Neural cell (in vitro differentiated cells): ENCODE measurements around the gene PRR14. TPM values are rescaled to one million over a fixed set of nuclear protein-coding genes. Genes with fewer than 3 reads are reported as not detected.

ENCODE experiments used
- H2AFZ ChIP-seq: fragments of 200-600, 300-800 bp; sonication (generic), shearing (Covaris generic); 2 replicates; pipeline ENCODE4 v1.6.0; 2014; ENCODE audit warnings: low read depth, mild to moderate bottlenecking, antibody characterized with exemption, low read length, moderate library complexity
- H3F3A ChIP-seq: fragments of 200-600 bp; shearing (Covaris generic); 2 replicates; pipeline ENCODE4 v1.6.1; 2016; ENCODE audit warnings: mild to moderate bottlenecking, moderate library complexity, mixed read lengths, antibody characterized with exemption, low read length; ENCODE audit not compliant: insufficient read depth, poor library complexity, severe bottlenecking
- H3K27ac ChIP-seq: fragments of 200-600, 300-800 bp; sonication (generic), shearing (Covaris generic); 2 replicates; pipeline ENCODE4 v1.5.1; 2014; ENCODE audit warnings: mild to moderate bottlenecking, low read length, moderate library complexity
- H3K27me3 ChIP-seq: fragments of 300-800, 200-600 bp; sonication (generic), shearing (Covaris generic); 2 replicates; pipeline ENCODE4 v1.6.0; 2014; ENCODE audit warnings: mild to moderate bottlenecking, low read depth, low read length, moderate library complexity; ENCODE audit not compliant: insufficient read depth
- H3K36me3 ChIP-seq: fragments of 300-800, 200-600 bp; sonication (generic), shearing (Covaris generic); 2 replicates; pipeline ENCODE4 v1.5.1; 2014; ENCODE audit warnings: mild to moderate bottlenecking, antibody characterized with exemption, low read length, moderate library complexity; ENCODE audit not compliant: insufficient read depth
- H3K4me2 ChIP-seq: fragments of 300-800, 200-600 bp; sonication (generic), shearing (Covaris generic); 2 replicates; pipeline ENCODE4 v1.6.0; 2014; ENCODE audit warnings: mild to moderate bottlenecking, low read length
- H3K4me3 ChIP-seq: fragments of 300-800, 200-600 bp; sonication (generic), shearing (Covaris generic); 2 replicates; pipeline ENCODE4 v1.5.1; 2014; ENCODE audit warnings: mild to moderate bottlenecking, low read length, moderate library complexity
- H3K79me2 ChIP-seq: fragments of 200-600 bp; shearing (Covaris generic); replicated peaks from 2 replicates; pipeline ENCODE4 v1.6.0; 2014; ENCODE audit warnings: mild to moderate bottlenecking, low read length, moderate library complexity; ENCODE audit not compliant: insufficient read depth
- H3K9ac ChIP-seq: fragments of 300-800, 200-600 bp; sonication (generic), shearing (Covaris generic); 2 replicates; pipeline ENCODE4 v1.6.1; 2016; ENCODE audit warnings: mild to moderate bottlenecking, low read length, mixed read lengths
- H3K9me2 ChIP-seq: fragments of 200-600 bp; shearing (Covaris generic); 2 replicates; pipeline ENCODE4 v1.6.1; 2016; ENCODE audit warnings: mild to moderate bottlenecking, low read length, mixed read lengths; ENCODE audit not compliant: insufficient read depth
- H3K9me3 ChIP-seq: fragments of 200-600, 300-800 bp; sonication (generic), shearing (Covaris generic); 2 replicates; pipeline ENCODE4 v1.6.1; 2016; ENCODE audit warnings: mild to moderate bottlenecking, mixed run types, low read length, moderate library complexity, mixed read lengths
- H4K20me1 ChIP-seq: fragments of 200-600 bp; shearing (Covaris generic); 2 replicates; pipeline ENCODE4 v1.6.1; 2016; ENCODE audit warnings: mild to moderate bottlenecking, mixed run types; ENCODE audit not compliant: insufficient read depth
- CTCF ChIP-seq: fragments of 450-650 bp; IDR thresholded peaks from 2 replicates; pipeline ENCODE4 v1.5.1; 2014; ENCODE audit warnings: antibody characterized with exemption, mild to moderate bottlenecking, moderate library complexity; ENCODE audit not compliant: poor library complexity, severe bottlenecking
- EP300 ChIP-seq: fragments of 450-650 bp; conservative IDR thresholded peaks from 2 replicates; pipeline ENCODE4 v1.6.1; 2014; ENCODE audit warnings: antibody characterized with exemption, mild to moderate bottlenecking, moderate library complexity; ENCODE audit not compliant: poor library complexity, severe bottlenecking
- EZH2 ChIP-seq: fragments of 200-600, 300-800 bp; shearing (Covaris generic), sonication (generic); IDR thresholded peaks from 2 replicates; pipeline ENCODE4 v1.6.1; 2014; ENCODE audit warnings: antibody characterized with exemption, low read length, borderline replicate concordance, mild to moderate bottlenecking; ENCODE audit not compliant: insufficient read depth, poor library complexity, severe bottlenecking
- MXI1 ChIP-seq: fragments of 450-650 bp; conservative IDR thresholded peaks from 2 replicates; pipeline ENCODE4 v1.6.1; 2014; ENCODE audit warnings: antibody characterized with exemption, mild to moderate bottlenecking; ENCODE audit not compliant: poor library complexity, severe bottlenecking
- POLR2AphosphoS5 ChIP-seq: IDR thresholded peaks from 2 replicates; pipeline ENCODE4 v1.6.1; 2012
- RAD21 ChIP-seq: fragments of 450-650 bp; conservative IDR thresholded peaks from 2 replicates; pipeline ENCODE4 v1.6.1; 2014; ENCODE audit warnings: antibody characterized with exemption, mild to moderate bottlenecking, moderate library complexity
- REST ChIP-seq: IDR thresholded peaks from 2 replicates; pipeline ENCODE4 v1.6.1; 2012; ENCODE audit warnings: borderline replicate concordance
- SMC3 ChIP-seq: fragments of 450-650 bp; conservative IDR thresholded peaks from 2 replicates; pipeline ENCODE4 v1.6.1; 2014; ENCODE audit warnings: antibody characterized with exemption, mild to moderate bottlenecking, moderate library complexity; ENCODE audit not compliant: poor library complexity
- TAF1 ChIP-seq: IDR thresholded peaks from 2 replicates; pipeline ENCODE4 v1.6.1; 2012; ENCODE audit warnings: low read depth
- polyA plus RNA-seq: library from polyadenylated mRNA; depleted of rRNA; stranded (reverse); fragments of >200 nt; gene quantifications from 2 replicates; pipeline ENCODE4 v1.2.3, GENCODE V29; 2014

The PRR14 gene
- polyA plus RNA-seq, 1 donor from 2014 or later: 23.3 TPM

- H3K27ac ChIP-seq: no peak overlapping the region
- H3K4me3 ChIP-seq: no peak overlapping the region
- H3K9me3 ChIP-seq: no peaks in the 10 kb centered on the region
- no peaks in the 10 kb centered on the region for H4K20me1 ChIP-seq
- H3K9ac ChIP-seq: no peak overlapping the region
- H3F3A ChIP-seq: no peaks in the 10 kb centered on the region
- H3K36me3 ChIP-seq: no peaks in the 10 kb centered on the region
- H3K79me2 ChIP-seq: no peaks in the 10 kb centered on the region
- no peak overlapping the region for H3K4me2 ChIP-seq
- no peaks in the 10 kb centered on the region for H3K9me2 ChIP-seq
- no peak overlapping the region for H2AFZ ChIP-seq
- H3K27me3 ChIP-seq: no peaks in the 10 kb centered on the region
- TF ChIP-seq TAF1: no peak
- TF ChIP-seq MXI1: no peak
- no peak for TF ChIP-seq SMC3
- no peak for TF ChIP-seq REST
- no peak for TF ChIP-seq EZH2
- TF ChIP-seq POLR2AphosphoS5: no peak
- no peak for TF ChIP-seq RAD21
- TF ChIP-seq EP300: no peak
- no peak for TF ChIP-seq CTCF
These were observed 30.6 kb upstream of the PRR14 start for GRCh38 chr16:30620169-30620568.

GRCh38 chr16:30621765-30622164 is 29.0 kb upstream of the PRR14 start:
- no peak overlapping the region for H3K9ac ChIP-seq
- H3K36me3 ChIP-seq: no peaks in the 10 kb centered on the region
- no peak overlapping the region for H2AFZ ChIP-seq
- H3K27me3 ChIP-seq: no peaks in the 10 kb centered on the region
- TF ChIP-seq REST (no peak), MXI1 (no peak), TAF1 (no peak), SMC3 (no peak), EP300 (no peak)
- no peaks in the 10 kb centered on the region for H3K79me2 ChIP-seq
- no peaks in the 10 kb centered on the region for H4K20me1 ChIP-seq
- H3K4me2 ChIP-seq: no peak overlapping the region
- no peaks in the 10 kb centered on the region for H3K9me3 ChIP-seq
- no peak overlapping the region for H3K27ac ChIP-seq
- H3K9me2 ChIP-seq: no peaks in the 10 kb centered on the region
- H3F3A ChIP-seq: no peaks in the 10 kb centered on the region
- no peak overlapping the region for H3K4me3 ChIP-seq
